Measurements from ENCODE around the gene RTTN.

GRCh38 chr18:70046207-70046606 lies 159.3 kb downstream of the RTTN start:
- no peak for TF ChIP-seq CTCF (IDR thresholded peaks at IDR 0.05; ENCODE audit: low read depth, low read length)
- TF ChIP-seq POLR2A (IDR thresholded peaks at IDR 0.05; ENCODE audit: extremely low read depth, insufficient read length), result no peak
